HG03342 (cell line): ENCODE results near the gene MAN1B1.
"Not testable (repeated sequence)": the region's sequence is repeated elsewhere in the genome, so short reads cannot be mapped to it uniquely, and the experiment has no call there.

ENCODE experiments used
- ATAC-seq: cut with Tn5 transposase; IDR thresholded peaks from one replicate; pipeline ENCODE4 v1.9.1; 2021; ENCODE audit warnings: mild to moderate bottlenecking, moderate library complexity; ENCODE audit not compliant: unreplicated experiment

Gene MAN1B1

GRCh38 chr9:137123468-137123837 is 36.7 kb downstream of the MAN1B1 start:
- ATAC-seq, result peak; percentile 38

- not testable (repeated sequence) for ATAC-seq
Measured at GRCh38 chr9:137123952-137124462, 37.2 kb downstream of the MAN1B1 start.

- no peak for ATAC-seq
Measured at GRCh38 chr9:137126786-137127185, 40.0 kb downstream of the MAN1B1 start.

GRCh38 chr9:137127301-137128157 is 40.7 kb downstream of the MAN1B1 start:
- ATAC-seq, result no peak

- peak; percentile 5 for ATAC-seq
Measured at GRCh38 chr9:137128158-137128861, 41.5 kb downstream of the MAN1B1 start.

GRCh38 chr9:137128862-137129455 is 42.2 kb downstream of the MAN1B1 start:
- ATAC-seq, result peak; percentile 14

- peak; percentile 70 for ATAC-seq
Measured at GRCh38 chr9:137129456-137130175, 42.8 kb downstream of the MAN1B1 start.

GRCh38 chr9:137130176-137130755 is 43.5 kb downstream of the MAN1B1 start:
- peak; percentile 12 for ATAC-seq

GRCh38 chr9:137134191-137134590 is 47.4 kb downstream of the MAN1B1 start:
- no peak for ATAC-seq

GRCh38 chr9:137135154-137135553 is 48.4 kb downstream of the MAN1B1 start:
- not testable (repeated sequence) for ATAC-seq

- ATAC-seq, result no peak
Measured at GRCh38 chr9:137136261-137136880, 49.6 kb downstream of the MAN1B1 start.

GRCh38 chr9:137136881-137137607 is 50.3 kb downstream of the MAN1B1 start:
- no peak for ATAC-seq

- no peak for ATAC-seq
Measured at GRCh38 chr9:137138058-137138721, 51.4 kb downstream of the MAN1B1 start.

GRCh38 chr9:137138722-137139467 is 52.1 kb downstream of the MAN1B1 start, which contains the start of gene GRIN1:
TSS of gene GRIN1 (plus strand) at chr9:137139154. CDS start at chr9:137139487, 333 bp downstream.
- ATAC-seq, result no peak

GRCh38 chr9:137139468-137140150 is 52.8 kb downstream of the MAN1B1 start:
- ATAC-seq, result no peak

- ATAC-seq, result no peak
Measured at GRCh38 chr9:137140151-137141012, 53.6 kb downstream of the MAN1B1 start.
